Mucosa of stomach (tissue), 1 donor: ENCODE results near the gene TSNAX.
"Not testable (repeated sequence)": the region's sequence is repeated elsewhere in the genome, so short reads cannot be mapped to it uniquely, and the experiment has no call there.

Experiments
- H3K27me3 ChIP-seq: one replicate; pipeline ENCODE4 v1.7.0; 2013; ENCODE audit warnings: mild to moderate bottlenecking, low read length; ENCODE audit not compliant: control insufficient read depth, insufficient read depth
- H3K36me3 ChIP-seq: one replicate; pipeline ENCODE4 v1.7.0; 2013; ENCODE audit warnings: low read length; ENCODE audit not compliant: control insufficient read depth, insufficient read depth
- H3K4me1 ChIP-seq: one replicate; pipeline ENCODE4 v1.7.0; 2013; ENCODE audit warnings: mild to moderate bottlenecking, low read length; ENCODE audit not compliant: control insufficient read depth, insufficient read depth
- H3K4me3 ChIP-seq: one replicate; pipeline ENCODE4 v1.7.0; 2013; ENCODE audit warnings: low read length
- H3K9ac ChIP-seq: one replicate; pipeline ENCODE4 v1.7.0; 2013; ENCODE audit warnings: mild to moderate bottlenecking, low read length, moderate library complexity
- H3K9me3 ChIP-seq: one replicate; pipeline ENCODE4 v1.7.0; 2013; ENCODE audit warnings: mild to moderate bottlenecking, low read length, moderate library complexity; ENCODE audit not compliant: control insufficient read depth
- donor health status: Pancreatic carcinoma.

TSNAX gene

GRCh38 chr1:231576804-231577718 lies 48.6 kb downstream of the TSNAX start:
- no peak overlapping the region for H3K4me3 ChIP-seq

GRCh38 chr1:231580874-231581273 lies 52.4 kb downstream of the TSNAX start:
- H3K4me3 ChIP-seq = no peak overlapping the region
- H3K27me3 ChIP-seq = no peaks in the 10 kb centered on the region
- H3K9me3 ChIP-seq = no peaks in the 10 kb centered on the region
- no peak overlapping the region for H3K9ac ChIP-seq
- peaks cover 10% of the 10 kb centered on the region for H3K4me1 ChIP-seq
- H3K36me3 ChIP-seq = no peaks in the 10 kb centered on the region

More at GRCh38 chr1:231576804-231577718, 48.6 kb downstream of the TSNAX start:
- no peaks in the 10 kb centered on the region for H3K27me3 ChIP-seq
- H3K4me1 ChIP-seq = peaks cover 10% of the 10 kb centered on the region
- H3K9ac ChIP-seq = no peak overlapping the region
- H3K36me3 ChIP-seq = no peaks in the 10 kb centered on the region
- H3K9me3 ChIP-seq = no peaks in the 10 kb centered on the region

GRCh38 chr1:231581859-231582258 lies 53.4 kb downstream of the TSNAX start:
- no peaks in the 10 kb centered on the region for H3K27me3 ChIP-seq
- no peaks in the 10 kb centered on the region for H3K36me3 ChIP-seq
- H3K9ac ChIP-seq = no peak overlapping the region
- no peaks in the 10 kb centered on the region for H3K9me3 ChIP-seq
- H3K4me3 ChIP-seq = no peak overlapping the region
- H3K4me1 ChIP-seq = peaks cover 7% of the 10 kb centered on the region

GRCh38 chr1:231583376-231583775 lies 54.9 kb downstream of the TSNAX start:
- Histone ChIP-seq H3K27me3 (no peaks in the 10 kb centered on the region), H3K36me3 (no peaks in the 10 kb centered on the region), H3K4me3 (no peak overlapping the region), H3K4me1 (no peaks in the 10 kb centered on the region), H3K9me3 (no peaks in the 10 kb centered on the region), H3K9ac (no peak overlapping the region)

GRCh38 chr1:231584117-231584516 lies 55.6 kb downstream of the TSNAX start:
- Histone ChIP-seq H3K9ac (no peak overlapping the region), H3K9me3 (no peaks in the 10 kb centered on the region), H3K4me1 (no peaks in the 10 kb centered on the region), H3K36me3 (no peaks in the 10 kb centered on the region), H3K4me3 (no peak overlapping the region), H3K27me3 (no peaks in the 10 kb centered on the region)

GRCh38 chr1:231584921-231585320 lies 56.5 kb downstream of the TSNAX start:
- H3K9ac ChIP-seq = no peak overlapping the region
- no peaks in the 10 kb centered on the region for H3K4me1 ChIP-seq
- no peaks in the 10 kb centered on the region for H3K9me3 ChIP-seq
- no peaks in the 10 kb centered on the region for H3K27me3 ChIP-seq
- H3K4me3 ChIP-seq = no peak overlapping the region
- no peaks in the 10 kb centered on the region for H3K36me3 ChIP-seq

- Histone ChIP-seq H3K9me3 (no peaks in the 10 kb centered on the region), H3K4me1 (no peaks in the 10 kb centered on the region), H3K4me3 (no peak overlapping the region)
Measured at GRCh38 chr1:231590453-231591198, 62.2 kb downstream of the TSNAX start.

GRCh38 chr1:231591466-231591865 lies 63.0 kb downstream of the TSNAX start:
- H3K36me3 ChIP-seq = no peaks in the 10 kb centered on the region
- H3K9ac ChIP-seq = no peak overlapping the region
- no peak overlapping the region for H3K4me3 ChIP-seq
- H3K9me3 ChIP-seq = no peaks in the 10 kb centered on the region
- H3K4me1 ChIP-seq = no peaks in the 10 kb centered on the region
- no peaks in the 10 kb centered on the region for H3K27me3 ChIP-seq

More at GRCh38 chr1:231590453-231591198, 62.2 kb downstream of the TSNAX start:
- H3K9ac ChIP-seq = no peak overlapping the region
- no peaks in the 10 kb centered on the region for H3K36me3 ChIP-seq
- H3K27me3 ChIP-seq = no peaks in the 10 kb centered on the region

DNA sequence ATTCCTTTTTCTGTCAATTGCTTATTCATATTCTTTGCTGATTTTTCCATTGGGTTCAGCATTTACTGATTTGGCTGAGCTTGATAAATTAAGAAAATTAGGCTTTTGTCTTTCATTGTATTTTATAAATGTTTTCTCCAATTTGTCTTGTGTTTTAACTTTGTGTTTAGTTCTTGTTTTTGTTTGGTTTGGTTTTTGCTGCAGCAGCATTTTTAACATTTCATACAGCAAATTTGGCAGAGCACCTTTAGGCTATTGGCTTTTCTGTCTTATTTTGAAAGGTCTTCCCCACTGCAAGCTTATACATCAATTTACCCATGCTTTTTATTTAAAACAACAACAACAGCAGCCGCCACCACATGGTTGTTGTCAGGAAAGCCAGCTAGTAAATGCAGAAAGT lies 64.3 kb downstream of the TSNAX start:
- no peaks in the 10 kb centered on the region for H3K4me1 ChIP-seq
- H3K4me3 ChIP-seq = no peak overlapping the region
- H3K36me3 ChIP-seq = no peaks in the 10 kb centered on the region
- H3K9me3 ChIP-seq = no peaks in the 10 kb centered on the region
- H3K9ac ChIP-seq = no peak overlapping the region
- no peaks in the 10 kb centered on the region for H3K27me3 ChIP-seq

- not testable (repeated sequence) for H3K36me3 ChIP-seq, H3K9me3 ChIP-seq, H3K27me3 ChIP-seq, H3K4me1 ChIP-seq, H3K9ac ChIP-seq, H3K4me3 ChIP-seq
Measured at GRCh38 chr1:231593264-231593663, 64.8 kb downstream of the TSNAX start.

- Histone ChIP-seq H3K4me1 (no peaks in the 10 kb centered on the region), H3K27me3 (no peaks in the 10 kb centered on the region), H3K4me3 (no peak overlapping the region), H3K9me3 (no peaks in the 10 kb centered on the region), H3K36me3 (no peaks in the 10 kb centered on the region), H3K9ac (no peak overlapping the region)
Measured at GRCh38 chr1:231594123-231594522, 65.7 kb downstream of the TSNAX start.

DNA sequence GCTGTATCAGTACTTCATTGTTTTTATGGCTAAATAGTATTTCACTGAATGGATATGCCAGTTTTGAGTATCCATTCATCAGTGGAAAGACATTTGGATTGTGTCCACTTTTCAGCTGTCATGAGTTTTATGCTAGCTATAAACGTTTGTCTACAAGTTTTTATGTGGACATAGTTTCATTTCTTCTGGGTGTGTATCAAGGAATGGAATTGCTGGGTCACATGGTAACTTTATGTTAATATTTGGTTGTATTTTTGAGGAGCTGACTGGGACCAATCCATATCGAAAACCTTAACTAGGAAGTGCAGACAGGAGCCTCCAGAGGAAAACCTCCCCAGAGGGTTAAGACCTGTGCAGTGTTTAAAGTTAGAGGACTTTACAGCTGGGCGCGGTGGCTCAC lies 66.3 kb downstream of the TSNAX start:
- Histone ChIP-seq H3K4me1 (no peaks in the 10 kb centered on the region), H3K4me3 (no peak overlapping the region), H3K9ac (no peak overlapping the region)

More for the DNA sequence above, 66.3 kb downstream of the TSNAX start:
- no peaks in the 10 kb centered on the region for H3K36me3 ChIP-seq
- no peaks in the 10 kb centered on the region for H3K27me3 ChIP-seq
- no peaks in the 10 kb centered on the region for H3K9me3 ChIP-seq
